Cardiac septum (tissue), 1 donor: Measurements from ENCODE around the gene SCAMP4. TPM values are rescaled to one million over a fixed set of nuclear protein-coding genes. Genes with fewer than 3 reads are reported as not detected.

Experiments used
- DNase-seq: peaks from one replicate; pipeline ENCODE4 v3.0.0-alpha.2; 2020; ENCODE audit warnings: low spot score
- intact Hi-C: fragments of 100-400 bp; cut with DNase I; formaldehyde crosslinking; loops from one replicate; pipeline ENCODE4 v1.14.0; 2022
- total RNA-seq: library from RNA; stranded (reverse); fragmentation: NEBNext Ultra II Directional; extraction: Animal tissue kit (Norgen Biotek cat#: 25700); gene quantifications from one replicate; pipeline ENCODE4 v1.2.1, GENCODE V29; 2021
- donor health status: DM: no; HTN: no; CAD: no.

Gene SCAMP4
- total RNA-seq, 1 donor from 2014 or later = 14.9 TPM

DNA sequence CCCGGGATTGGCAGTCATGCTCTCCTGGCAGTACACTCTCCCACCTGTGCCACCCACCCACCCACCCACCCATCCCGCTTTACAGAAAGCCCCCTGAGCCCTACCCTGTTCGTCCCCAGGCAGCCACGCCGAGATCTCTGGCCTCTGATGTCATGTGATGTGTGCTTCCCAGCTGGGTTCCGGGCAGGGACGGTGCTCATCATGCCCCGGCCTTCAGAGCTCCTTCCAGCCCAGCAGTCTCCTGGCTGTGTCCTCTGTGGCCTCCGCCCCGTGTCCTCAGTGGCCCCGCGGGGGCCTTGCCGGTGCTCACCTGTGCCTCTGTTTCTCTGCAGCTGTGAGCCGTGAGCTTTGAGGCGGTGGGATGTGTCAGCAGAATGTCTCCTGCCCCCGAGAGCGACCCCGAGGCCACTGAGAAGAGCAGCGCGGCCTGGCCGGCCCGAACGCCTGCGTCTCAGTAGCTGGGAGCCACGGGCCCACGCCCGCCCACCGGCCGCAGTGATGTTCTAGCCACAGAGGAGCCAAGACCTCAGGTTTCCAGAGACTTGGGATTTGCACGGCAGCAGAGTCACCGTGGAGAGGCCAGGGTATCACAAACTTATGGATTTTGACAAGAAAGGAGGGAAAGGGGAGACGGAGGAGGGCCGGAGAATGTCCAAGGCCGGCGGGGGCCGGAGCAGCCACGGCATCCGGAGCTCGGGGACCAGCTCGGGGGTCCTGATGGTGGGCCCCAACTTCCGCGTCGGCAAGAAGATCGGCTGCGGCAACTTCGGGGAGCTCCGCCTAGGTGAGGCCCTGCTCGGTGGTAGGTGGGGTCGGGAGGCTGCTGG, 64.2 kb downstream of the SCAMP4 start:
- intact Hi-C loops = no loop called here
- DNase-seq = no peak

DNA sequence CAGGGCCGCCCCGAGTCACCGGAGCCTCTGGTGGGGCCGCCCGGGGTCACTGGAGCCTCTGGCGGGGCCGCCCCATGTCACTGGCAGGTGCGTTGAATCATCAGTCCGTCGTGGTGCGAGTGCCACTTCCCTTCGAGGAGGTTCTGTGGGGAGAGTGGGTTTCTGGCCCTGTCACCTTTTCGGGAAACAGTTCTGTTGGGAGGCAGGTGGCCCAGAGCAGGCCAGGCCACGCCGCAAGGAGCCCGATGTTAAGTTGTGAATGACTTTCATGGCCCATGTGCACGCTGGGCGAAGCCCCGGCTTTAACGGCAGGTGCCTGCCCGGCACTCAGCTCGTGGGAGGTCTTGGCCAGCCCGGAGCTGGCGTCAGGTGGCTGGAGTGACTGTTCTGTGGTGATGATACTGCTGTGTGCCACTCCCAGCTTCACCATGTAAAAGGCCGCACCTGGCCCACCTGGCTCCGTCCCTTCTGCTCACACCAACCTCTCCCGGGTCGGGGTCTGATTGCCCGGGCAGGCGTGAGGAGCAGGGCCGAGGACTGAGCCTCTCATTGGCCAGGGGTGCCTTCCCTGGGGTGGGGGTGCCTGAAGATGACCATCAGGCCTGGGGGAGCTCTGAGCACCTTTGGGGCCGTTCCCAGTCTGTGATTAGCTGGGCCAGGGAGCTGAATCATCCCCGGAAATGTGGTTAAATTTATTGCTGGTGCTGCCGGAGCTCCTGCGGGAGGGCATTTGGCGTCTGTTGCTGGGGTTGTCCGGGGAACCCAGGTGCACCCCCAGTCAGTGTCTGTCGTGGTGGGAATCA, 65.0 kb downstream of the SCAMP4 start:
- no peak for DNase-seq
- intact Hi-C loops = no loop called here

DNA sequence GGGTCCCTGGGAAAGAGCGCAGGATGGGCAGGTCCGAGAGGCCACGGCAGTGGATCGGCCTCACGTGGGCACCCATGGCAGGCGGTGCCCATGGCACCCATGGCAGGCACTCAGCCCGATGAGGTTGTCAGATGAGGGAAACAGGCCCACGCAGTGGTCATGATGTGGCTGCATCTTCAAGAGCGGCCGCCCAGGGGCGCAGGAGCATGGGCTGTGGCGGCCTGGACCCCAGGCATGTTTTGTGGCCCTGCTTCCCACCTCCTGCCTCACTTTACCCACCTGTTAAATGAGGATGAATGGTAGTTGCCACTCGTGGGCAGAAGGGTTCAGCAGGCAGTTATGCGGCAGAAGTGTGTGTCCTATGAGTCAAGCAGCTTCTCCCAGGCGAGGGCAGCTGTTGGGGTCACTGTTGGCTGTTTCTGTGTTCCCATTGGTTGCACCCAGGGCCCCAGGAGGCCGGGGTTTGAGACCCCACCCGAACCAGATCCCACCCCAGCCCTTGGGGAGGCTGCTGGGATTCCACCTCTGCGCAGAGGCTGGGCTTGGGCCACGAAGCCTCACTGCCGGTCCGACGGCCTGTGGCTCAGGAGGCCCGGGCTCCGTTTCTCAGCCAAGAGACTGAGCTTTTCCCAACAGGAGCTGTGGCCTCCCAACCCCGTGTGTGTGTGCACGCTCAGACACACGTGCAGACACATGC, 65.8 kb downstream of the SCAMP4 start:
- intact Hi-C loops = no loop called here
- no peak for DNase-seq

DNA sequence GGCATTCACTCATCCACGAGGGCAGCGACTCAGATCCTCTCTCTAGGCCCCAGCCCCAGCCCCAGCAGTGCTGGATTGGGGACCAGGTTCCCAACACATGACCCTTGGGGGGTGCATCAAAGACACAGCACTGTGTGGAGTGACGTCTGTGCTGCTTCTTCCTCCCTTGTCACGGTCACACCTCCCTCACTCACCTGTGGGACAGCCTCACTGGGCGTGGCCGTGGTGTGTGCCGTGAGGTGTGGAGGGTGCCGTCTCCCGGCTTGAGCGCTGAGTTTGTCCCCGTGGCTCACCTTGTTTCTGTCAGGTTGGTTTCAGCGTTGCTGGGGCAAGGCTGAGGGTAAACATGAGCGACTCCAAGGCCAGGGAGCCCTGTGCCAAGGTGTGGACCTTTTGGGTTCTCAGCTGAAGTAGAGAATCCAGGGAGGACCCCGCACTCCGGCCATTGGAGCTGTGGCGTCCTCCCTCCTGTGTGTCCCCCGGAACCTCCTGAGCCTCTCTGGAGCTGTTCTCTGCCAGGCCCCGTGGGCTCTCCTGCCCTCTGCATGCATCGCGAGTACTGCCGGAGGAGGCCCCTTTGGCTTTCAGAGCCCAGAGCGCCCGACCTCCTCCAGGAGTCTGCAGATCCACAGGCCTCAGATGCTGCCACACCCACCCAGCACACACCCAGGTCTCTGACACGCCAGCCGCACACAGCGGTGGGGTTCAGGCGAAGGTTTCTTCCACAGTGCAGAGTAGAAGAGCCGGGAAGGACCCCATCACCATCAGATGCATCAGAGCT, 69.4 kb downstream of the SCAMP4 start:
- no peak for DNase-seq

DNA sequence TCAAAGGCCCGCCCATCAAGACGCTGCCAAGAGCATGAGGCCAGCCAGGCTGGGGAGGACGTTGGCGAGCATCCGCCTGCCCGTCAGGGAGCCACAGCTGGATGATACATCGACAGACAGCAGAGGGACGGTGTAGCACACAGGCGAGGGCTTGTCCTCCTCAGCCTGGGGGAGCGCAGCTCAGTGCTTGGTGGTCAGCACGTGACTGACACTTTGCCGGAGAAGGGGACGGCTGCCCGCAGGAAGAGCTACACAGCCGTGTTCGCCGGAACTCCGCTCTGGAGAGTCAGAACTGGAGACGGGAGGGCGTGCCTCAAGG, 69.9 kb downstream of the SCAMP4 start:
- no peak for DNase-seq
- intact Hi-C loops = no loop called here

More for the DNA sequence above, 69.4 kb downstream of the SCAMP4 start:
- intact Hi-C loops = no loop called here

Other genes starting within 250 kb of the SCAMP4 start
- gene ONECUT3, start 151.9 kb upstream of the SCAMP4 start, total RNA-seq = not detected
- gene ATP8B3, start 93.1 kb upstream of the SCAMP4 start, total RNA-seq = 0.78 TPM
- gene REXO1, start 56.9 kb upstream of the SCAMP4 start, total RNA-seq = 16.7 TPM
- 14.1 TPM for gene KLF16, start 41.8 kb upstream of the SCAMP4 start, total RNA-seq
- 61.1 TPM for gene ABHD17A, start 19.9 kb upstream of the SCAMP4 start, total RNA-seq
- gene ADAT3, start within 50 bp of the SCAMP4 start, total RNA-seq = 2.1 TPM
- 31.4 TPM for gene CSNK1G2, start 35.8 kb downstream of the SCAMP4 start, total RNA-seq
- 60.5 TPM for gene BTBD2, start 110.3 kb downstream of the SCAMP4 start, total RNA-seq
- 122 TPM for gene MKNK2, start 145.8 kb downstream of the SCAMP4 start, total RNA-seq
- gene MOB3A, start 190.9 kb downstream of the SCAMP4 start, total RNA-seq = 17.0 TPM
- gene IZUMO4, start 191.5 kb downstream of the SCAMP4 start, total RNA-seq = 4.3 TPM
- 89.0 TPM for gene AP3D1, start 246.2 kb downstream of the SCAMP4 start, total RNA-seq